OCI-LY1 (cell line): ENCODE results near the gene KRT24.

ENCODE experiments used
- H2AFZ ChIP-seq: fragments of 200-600 bp; sonication (generic), shearing (Covaris generic); 2 replicates; pipeline ENCODE4 v1.6.0; 2014; ENCODE audit warnings: antibody characterized with exemption, mild to moderate bottlenecking, low read length
- H3F3A ChIP-seq: fragments of 200-600 bp; sonication (generic), shearing (Covaris generic); 2 replicates; pipeline ENCODE4 v1.6.0; 2014; ENCODE audit warnings: mild to moderate bottlenecking, antibody characterized with exemption, low read length, moderate library complexity; ENCODE audit not compliant: insufficient read depth
- H3K27ac ChIP-seq: fragments of 200-600 bp; sonication (generic); 2 replicates; pipeline ENCODE4 v1.5.1; 2014; ENCODE audit warnings: low read length, mixed run types, mild to moderate bottlenecking, low read depth; ENCODE audit not compliant: poor library complexity, severe bottlenecking
- H3K27me3 ChIP-seq: fragments of 200-600 bp; sonication (generic); 2 replicates; pipeline ENCODE4 v1.6.0; 2014; ENCODE audit warnings: antibody characterized with exemption, mild to moderate bottlenecking, low read length, moderate library complexity; ENCODE audit not compliant: insufficient read depth
- H3K36me3 ChIP-seq: fragments of 200-600 bp; sonication (generic); 2 replicates; pipeline ENCODE4 v1.6.1; 2014; ENCODE audit warnings: mild to moderate bottlenecking, antibody characterized with exemption, low read length, moderate library complexity, mixed read lengths; ENCODE audit not compliant: insufficient read depth
- H3K4me1 ChIP-seq: fragments of 200-600 bp; sonication (generic); 2 replicates; pipeline ENCODE4 v1.5.1; 2014; ENCODE audit warnings: mild to moderate bottlenecking, low read length, moderate library complexity; ENCODE audit not compliant: insufficient read depth, severe bottlenecking
- H3K4me2 ChIP-seq: fragments of 200-600 bp; sonication (generic), shearing (Covaris generic); 2 replicates; pipeline ENCODE4 v1.6.1; 2014; ENCODE audit warnings: low read length
- H3K4me3 ChIP-seq: fragments of 200-600 bp; sonication (generic); 2 replicates; pipeline ENCODE4 v1.5.1; 2014; ENCODE audit warnings: low read length, low read depth, mild to moderate bottlenecking, mixed read lengths; ENCODE audit not compliant: poor library complexity, severe bottlenecking
- H3K79me2 ChIP-seq: fragments of 200-600 bp; shearing (Covaris generic); 2 replicates; pipeline ENCODE4 v1.6.1; 2016; ENCODE audit warnings: mixed run types, low read length, mixed read lengths; ENCODE audit not compliant: insufficient read depth
- H3K9ac ChIP-seq: fragments of 200-600 bp; sonication (generic), shearing (Covaris generic); 2 replicates; pipeline ENCODE4 v1.6.1; 2014; ENCODE audit warnings: mild to moderate bottlenecking, low read length, mixed read lengths
- H3K9me2 ChIP-seq: fragments of 200-600 bp; sonication (generic), shearing (Covaris generic); 2 replicates; pipeline ENCODE4 v1.6.1; 2014; ENCODE audit warnings: low read depth, mild to moderate bottlenecking, low read length, mixed read lengths
- H3K9me3 ChIP-seq: fragments of 200-600 bp; shearing (Covaris generic); 2 replicates; pipeline ENCODE4 v1.6.1; 2014; ENCODE audit warnings: low read length, mixed read lengths
- H4K20me1 ChIP-seq: fragments of 200-600 bp; sonication (generic), shearing (Covaris generic); 2 replicates; pipeline ENCODE4 v1.6.0; 2016; ENCODE audit warnings: mild to moderate bottlenecking, low read length; ENCODE audit not compliant: insufficient read depth
- EZH2 ChIP-seq: fragments of 200-600 bp; sonication (generic), shearing (Covaris generic); IDR thresholded peaks from 2 replicates; pipeline ENCODE4 v1.8.0; 2017; ENCODE audit warnings: borderline replicate concordance, mixed run types, mild to moderate bottlenecking, antibody characterized with exemption, low read length, moderate library complexity, mixed read lengths
- TF ChIP-seq, protein P1 (sequence below): fragments of 200-600 bp; sonication (generic), shearing (Covaris generic); IDR thresholded peaks from 2 replicates; pipeline ENCODE4 v1.5.1; 2017; ENCODE audit warnings: mild to moderate bottlenecking, antibody characterized with exemption, low read length, moderate library complexity, mixed read lengths

Gene KRT24

GRCh38 chr17:40699853-40700252 lies 3.7 kb downstream of the KRT24 start:
- Histone ChIP-seq H3K36me3 (no peaks in the 10 kb centered on the region), H2AFZ (no peak overlapping the region), H3K9me2 (no peaks in the 10 kb centered on the region), H3K4me1 (no peaks in the 10 kb centered on the region), H3K4me3 (no peak overlapping the region), H4K20me1 (no peaks in the 10 kb centered on the region), H3K27me3 (no peaks in the 10 kb centered on the region), H3F3A (no peaks in the 10 kb centered on the region), H3K9me3 (no peaks in the 10 kb centered on the region), H3K79me2 (no peaks in the 10 kb centered on the region), H3K4me2 (no peak overlapping the region), H3K27ac (no peak overlapping the region), H3K9ac (no peak overlapping the region)
- TF ChIP-seq, protein P1, sequence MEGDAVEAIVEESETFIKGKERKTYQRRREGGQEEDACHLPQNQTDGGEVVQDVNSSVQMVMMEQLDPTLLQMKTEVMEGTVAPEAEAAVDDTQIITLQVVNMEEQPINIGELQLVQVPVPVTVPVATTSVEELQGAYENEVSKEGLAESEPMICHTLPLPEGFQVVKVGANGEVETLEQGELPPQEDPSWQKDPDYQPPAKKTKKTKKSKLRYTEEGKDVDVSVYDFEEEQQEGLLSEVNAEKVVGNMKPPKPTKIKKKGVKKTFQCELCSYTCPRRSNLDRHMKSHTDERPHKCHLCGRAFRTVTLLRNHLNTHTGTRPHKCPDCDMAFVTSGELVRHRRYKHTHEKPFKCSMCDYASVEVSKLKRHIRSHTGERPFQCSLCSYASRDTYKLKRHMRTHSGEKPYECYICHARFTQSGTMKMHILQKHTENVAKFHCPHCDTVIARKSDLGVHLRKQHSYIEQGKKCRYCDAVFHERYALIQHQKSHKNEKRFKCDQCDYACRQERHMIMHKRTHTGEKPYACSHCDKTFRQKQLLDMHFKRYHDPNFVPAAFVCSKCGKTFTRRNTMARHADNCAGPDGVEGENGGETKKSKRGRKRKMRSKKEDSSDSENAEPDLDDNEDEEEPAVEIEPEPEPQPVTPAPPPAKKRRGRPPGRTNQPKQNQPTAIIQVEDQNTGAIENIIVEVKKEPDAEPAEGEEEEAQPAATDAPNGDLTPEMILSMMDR: no peak
- no peak for TF ChIP-seq EZH2

DNA sequence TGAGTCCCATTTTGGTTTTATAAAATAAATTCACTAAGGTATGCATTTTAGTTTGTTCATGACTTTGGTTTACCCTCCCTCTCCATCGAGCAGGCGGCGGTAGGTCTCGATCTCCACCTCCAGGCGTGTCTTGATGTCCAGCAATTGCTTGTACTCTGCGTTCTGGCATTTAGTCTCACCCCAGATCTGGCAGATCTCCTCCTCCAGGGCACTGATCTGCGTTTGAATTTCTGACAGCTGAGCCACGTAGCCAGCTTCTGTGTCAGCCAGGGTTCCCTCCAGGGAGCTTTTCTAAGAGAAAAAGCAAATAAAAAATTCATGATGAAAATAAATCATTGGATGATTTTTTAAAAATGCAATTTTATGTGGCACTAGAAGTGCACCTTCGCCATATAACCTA lies 4.2 kb downstream of the KRT24 start:
- H3K27me3 ChIP-seq: no peaks in the 10 kb centered on the region
- no peaks in the 10 kb centered on the region for H3K36me3 ChIP-seq
- H3K9me3 ChIP-seq: no peaks in the 10 kb centered on the region
- no peaks in the 10 kb centered on the region for H3K9me2 ChIP-seq
- no peaks in the 10 kb centered on the region for H3K4me1 ChIP-seq
- H3K79me2 ChIP-seq: no peaks in the 10 kb centered on the region
- H4K20me1 ChIP-seq: no peaks in the 10 kb centered on the region
- no peak overlapping the region for H3K9ac ChIP-seq
- no peak overlapping the region for H3K27ac ChIP-seq
- H3K4me2 ChIP-seq: no peak overlapping the region
- TF ChIP-seq EZH2: no peak
- TF ChIP-seq, protein P1: no peak
- H3K4me3 ChIP-seq: no peak overlapping the region
- H2AFZ ChIP-seq: no peak overlapping the region
- H3F3A ChIP-seq: no peaks in the 10 kb centered on the region

- no peak overlapping the region for H3K4me2 ChIP-seq
- H3K79me2 ChIP-seq: no peaks in the 10 kb centered on the region
- H3K4me3 ChIP-seq: no peak overlapping the region
- H3K36me3 ChIP-seq: no peaks in the 10 kb centered on the region
- H3K4me1 ChIP-seq: no peaks in the 10 kb centered on the region
- no peaks in the 10 kb centered on the region for H4K20me1 ChIP-seq
- no peak overlapping the region for H3K9ac ChIP-seq
- H3K9me3 ChIP-seq: no peaks in the 10 kb centered on the region
- no peaks in the 10 kb centered on the region for H3K27me3 ChIP-seq
- H3K9me2 ChIP-seq: no peaks in the 10 kb centered on the region
- TF ChIP-seq, protein P1: no peak
- TF ChIP-seq EZH2: no peak
- H3K27ac ChIP-seq: no peak overlapping the region
- H3F3A ChIP-seq: no peaks in the 10 kb centered on the region
- H2AFZ ChIP-seq: no peak overlapping the region
These were observed 6.3 kb downstream of the KRT24 start for GRCh38 chr17:40697297-40697696.
